ENCODE measurements around the gene OBP2A. TPM values are rescaled to one million over a fixed set of nuclear protein-coding genes. Genes with fewer than 3 reads are reported as not detected.

The OBP2A gene
- total and polyA plus RNA-seq, 2 donors (not counting 1 experiment from before 2014, with no cell fraction given) = not detected

- 91% methylated on average over 15 of the region's 18 CpGs for WGBS (ENCODE audit: insufficient coverage)
- Histone ChIP-seq H3K27me3 (replicated peaks in 1 of 4; ENCODE audit: control extremely low read depth in 1 of 4, control insufficient read depth in 3 of 4, insufficient read depth in 4 of 4, low read length in 3 of 4) (no peaks in the 10 kb centered on the region), H3K4me3 (ENCODE audit: control extremely low read depth in 1 of 5, extremely low read depth in 1 of 5, insufficient read depth in 1 of 5, low read depth in 2 of 5, low read length in 4 of 5) (no peak overlapping the region), H4K20me1 (ENCODE audit: control insufficient read depth, insufficient read depth, low read length, poor library complexity, severe bottlenecking) (no peaks in the 10 kb centered on the region), H3K4me1 (ENCODE audit: control insufficient read depth in 2 of 2, insufficient read depth in 2 of 2, low read length in 2 of 2) (no peaks in the 10 kb centered on the region), H3K9me3 (ENCODE audit: control extremely low read depth in 1 of 3, control insufficient read depth in 2 of 3, insufficient read depth in 1 of 3, low read length in 2 of 3) (no peaks in the 10 kb centered on the region), H3K36me3 (replicated peaks in 1 of 2; ENCODE audit: control extremely low read depth in 1 of 2, control insufficient read depth in 1 of 2, extremely low read depth in 1 of 2, insufficient read depth in 2 of 2, low read length in 1 of 2) (no peaks in the 10 kb centered on the region), H3K27ac (ENCODE audit: low read length in 2 of 2) (no peak overlapping the region), H3K9ac (ENCODE audit: low read length) (no peak overlapping the region), H3K79me2 (ENCODE audit: control insufficient read depth, insufficient read depth, low read length) (no peaks in the 10 kb centered on the region), H2AFZ (ENCODE audit: insufficient read depth, low read depth, low read length, poor library complexity, severe bottlenecking) (no peak overlapping the region), H3K4me2 (replicated peaks; ENCODE audit: low read depth, low read length, poor library complexity, severe bottlenecking) (no peak overlapping the region)
- ChIA-PET CTCF (no interaction called here), POLR2A (no interaction called here)
- H3K4me3 Mint-ChIP-seq = no peak overlapping the region
- intact Hi-C loops (cut with micrococcal nuclease) = no loop called here
- DNase-seq (no peak), ATAC-seq (ENCODE audit: low read depth) (no peak)
- H3K27me3 Mint-ChIP-seq = peaks cover 7% of the 10 kb centered on the region
- no peak overlapping the region for H3K27ac Mint-ChIP-seq
- no peaks in the 10 kb centered on the region for H3K9me3 Mint-ChIP-seq (ENCODE audit: insufficient read depth)
- no peaks in the 10 kb centered on the region for H3K4me1 Mint-ChIP-seq
- TF ChIP-seq EZH2 (IDR thresholded peaks at IDR 0.05; ENCODE audit: borderline replicate concordance, insufficient read depth, low read depth, low read length, poor library complexity, severe bottlenecking) (no peak), CTCF (IDR thresholded peaks at IDR 0.05) (no peak)
These were observed 35.9 kb downstream of the OBP2A start for GRCh38 chr9:135581636-135582426.

- H3K4me3 Mint-ChIP-seq = no peak overlapping the region
- TF ChIP-seq CTCF (IDR thresholded peaks at IDR 0.05) (no peak), EZH2 (IDR thresholded peaks at IDR 0.05; ENCODE audit: borderline replicate concordance, insufficient read depth, low read depth, low read length, poor library complexity, severe bottlenecking) (no peak)
- Histone ChIP-seq H3K27ac (ENCODE audit: low read length in 2 of 2) (no peak overlapping the region), H4K20me1 (ENCODE audit: control insufficient read depth, insufficient read depth, low read length, poor library complexity, severe bottlenecking) (no peaks in the 10 kb centered on the region), H3K4me3 (ENCODE audit: control extremely low read depth in 1 of 5, extremely low read depth in 1 of 5, insufficient read depth in 1 of 5, low read depth in 2 of 5, low read length in 4 of 5) (no peak overlapping the region), H3K36me3 (replicated peaks in 1 of 2; ENCODE audit: control extremely low read depth in 1 of 2, control insufficient read depth in 1 of 2, extremely low read depth in 1 of 2, insufficient read depth in 2 of 2, low read length in 1 of 2) (no peaks in the 10 kb centered on the region), H3K79me2 (ENCODE audit: control insufficient read depth, insufficient read depth, low read length) (no peaks in the 10 kb centered on the region), H3K4me2 (replicated peaks; ENCODE audit: low read depth, low read length, poor library complexity, severe bottlenecking) (no peak overlapping the region), H3K4me1 (ENCODE audit: control insufficient read depth in 2 of 2, insufficient read depth in 2 of 2, low read length in 2 of 2) (no peaks in the 10 kb centered on the region), H3K9ac (ENCODE audit: low read length) (no peak overlapping the region), H2AFZ (ENCODE audit: insufficient read depth, low read depth, low read length, poor library complexity, severe bottlenecking) (no peak overlapping the region), H3K27me3 (replicated peaks in 1 of 4; ENCODE audit: control extremely low read depth in 1 of 4, control insufficient read depth in 3 of 4, insufficient read depth in 4 of 4, low read length in 3 of 4) (no peaks in the 10 kb centered on the region), H3K9me3 (ENCODE audit: control extremely low read depth in 1 of 3, control insufficient read depth in 2 of 3, insufficient read depth in 1 of 3, low read length in 2 of 3) (no peaks in the 10 kb centered on the region)
- intact Hi-C loops (cut with micrococcal nuclease) = no loop called here
- no peaks in the 10 kb centered on the region for H3K9me3 Mint-ChIP-seq (ENCODE audit: insufficient read depth)
- ATAC-seq (ENCODE audit: low read depth) (no peak), DNase-seq (no peak)
- no peak overlapping the region for H3K27ac Mint-ChIP-seq
- WGBS (ENCODE audit: insufficient coverage) = 91% methylated on average over 14 of the region's 14 CpGs
- H3K4me1 Mint-ChIP-seq = no peaks in the 10 kb centered on the region
- ChIA-PET POLR2A (no interaction called here), CTCF (no interaction called here)
- H3K27me3 Mint-ChIP-seq = peaks cover 7% of the 10 kb centered on the region
These were observed 36.6 kb downstream of the OBP2A start for GRCh38 chr9:135582541-135582940.
